ENCODE measurements around the gene UBR4.

- no peak for TF ChIP-seq POLR2A (IDR thresholded peaks at IDR 0.05; ENCODE audit: low read length)
- TF ChIP-seq GATA1 (IDR thresholded peaks at IDR 0.05; ENCODE audit: low read depth, low read length) = no peak
These were observed 44.0 kb downstream of the UBR4 start for GRCh38 chr1:19166066-19166465.
